Natural killer cell (primary cell): ENCODE data around the gene SLC39A7. TPM values are rescaled to one million over a fixed set of nuclear protein-coding genes. Genes with fewer than 3 reads are reported as not detected.
A peak's percentile ranks its signal among the peaks of the same experiment; 100 is the strongest.

Experiments
- ATAC-seq, 3 donors: fragments of 150-1000 bp in 2 of 3; fragments of 200-7000 bp in 1 of 3; cut with Tn5 transposase; 1 replicate in 1 of 3; 2 replicates in 2 of 3; pipeline ENCODE4 v1.10.0; 2021; ENCODE audit warnings: mild to moderate bottlenecking in 2 of 3, moderate library complexity in 2 of 3
- DNase-seq, 2 donors: peaks; one replicate each; pipeline versions ENCODE4 v3.0.0 to v3.0.0-alpha.2; 2013 to 2021; ENCODE audit warnings: mixed read lengths in 1 of 2
- H3K27ac ChIP-seq: one replicate; pipeline ENCODE4 v1.5.1; 2013; ENCODE audit warnings: mild to moderate bottlenecking, low read length
- H3K27me3 ChIP-seq: one replicate; pipeline ENCODE4 v1.6.1; 2013; ENCODE audit warnings: low read length; ENCODE audit not compliant: control insufficient read depth, insufficient read depth
- H3K36me3 ChIP-seq: one replicate; pipeline ENCODE4 v1.6.1; 2013; ENCODE audit warnings: low read length; ENCODE audit not compliant: control insufficient read depth, insufficient read depth
- H3K4me1 ChIP-seq: one replicate; pipeline ENCODE4 v1.6.1; 2013; ENCODE audit warnings: low read length; ENCODE audit not compliant: control insufficient read depth, insufficient read depth
- H3K4me3 ChIP-seq: one replicate; pipeline ENCODE4 v1.5.1; 2013; ENCODE audit warnings: low read length
- H3K9me3 ChIP-seq: one replicate; pipeline ENCODE4 v1.6.1; 2013; ENCODE audit warnings: low read length; ENCODE audit not compliant: control insufficient read depth, insufficient read depth
- H3K27ac Mint-ChIP-seq, 2 donors: one replicate each; pipeline ENCODE4 v1.8.0; 2022; ENCODE audit warnings: mild to moderate bottlenecking in 2 of 2, mixed read lengths in 2 of 2, moderate library complexity in 1 of 2
- H3K27me3 Mint-ChIP-seq, 2 donors: one replicate each; pipeline ENCODE4 v1.8.0; 2022; ENCODE audit warnings: low read depth in 2 of 2, mixed read lengths in 2 of 2
- H3K36me3 Mint-ChIP-seq: one replicate; pipeline ENCODE4 v1.8.0; 2022; ENCODE audit warnings: mixed read lengths
- H3K4me1 Mint-ChIP-seq, 2 donors: one replicate each; pipeline ENCODE4 v1.8.0; 2022; ENCODE audit warnings: mixed read lengths in 2 of 2
- H3K4me3 Mint-ChIP-seq: one replicate; pipeline ENCODE4 v1.8.0; 2022; ENCODE audit warnings: mild to moderate bottlenecking, moderate library complexity, mixed read lengths
- H3K9me3 Mint-ChIP-seq, 2 donors: one replicate each; pipeline ENCODE4 v1.8.0; 2022; ENCODE audit warnings: mixed read lengths in 2 of 2
- WGBS: methylation state at CpG from one replicate; pipeline ENCODE4 v1.1.7; 2013; ENCODE audit warnings: missing lambda C conversion rate; ENCODE audit not compliant: insufficient coverage; 5-methylcytosine and 5-hydroxymethylcytosine counted together
- intact Hi-C: fragments of 100-400 bp; cut with micrococcal nuclease; formaldehyde crosslinking; loops from one replicate; pipeline ENCODE4 v1.14.2; 2022
- total RNA-seq, 4 donors: library from RNA; stranded (reverse); fragments of 120-200 nt in 1 of 4; gene quantifications; one replicate each; pipeline versions ENCODE4 v1.2.3 to v1.2.4, GENCODE V29; 2013 to 2022
- TF ChIP-seq, protein P1 (sequence below): fragments of 200-600 bp; IDR thresholded peaks from one replicate; pipeline ENCODE4 v1.8.0; 2022; ENCODE audit warnings: antibody characterized with exemption

Gene SLC39A7
- total RNA-seq, 3 donors from 2014 or later (not counting 1 experiment from before 2014, with no cell fraction given): 38.9 to 45.7 (median 45.6) TPM

DNA sequence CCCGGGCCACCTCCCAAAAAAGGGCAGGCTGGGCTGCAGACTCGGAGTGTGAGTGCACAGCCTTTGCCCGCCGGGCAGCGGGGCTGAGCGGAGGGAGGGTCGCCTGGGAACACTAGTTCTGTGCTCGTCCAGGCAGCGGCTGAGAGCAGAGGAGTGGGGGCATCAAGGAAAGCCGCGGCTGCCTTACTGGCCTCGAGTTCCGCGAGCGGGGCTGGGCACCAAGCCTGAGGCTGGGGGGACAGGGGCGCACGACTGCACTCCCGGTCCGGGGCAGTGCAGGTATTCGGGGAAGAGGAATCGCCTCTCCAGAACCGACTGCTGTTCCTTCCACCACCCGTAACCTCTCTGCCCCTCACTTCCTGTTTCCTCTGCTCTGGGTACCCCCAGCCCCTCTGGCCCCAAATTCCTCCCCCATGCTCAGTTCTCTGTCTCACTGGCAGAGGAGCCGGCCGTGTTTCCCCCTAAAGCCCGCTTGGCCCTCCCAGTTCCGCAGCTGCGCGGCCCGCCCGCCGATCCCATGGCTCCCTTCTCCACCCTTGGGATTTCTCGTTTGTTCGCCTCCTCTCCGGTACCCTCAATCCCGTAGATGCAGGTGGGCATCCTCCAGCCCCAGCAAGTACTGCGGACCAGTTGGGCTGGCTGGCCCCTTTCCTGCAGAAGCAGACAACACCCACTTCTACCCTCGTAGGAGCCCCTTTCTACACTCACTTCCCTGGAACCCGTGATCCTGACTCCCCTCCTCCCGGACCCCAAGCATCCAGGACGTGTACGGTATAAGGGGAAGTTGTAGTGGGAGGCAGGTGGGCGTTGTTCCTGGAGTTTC is 12.7 kb downstream of the SLC39A7 start:
- WGBS: 1% methylated on average over 39 of the region's 43 CpGs
- Histone ChIP-seq H3K27ac (no peak overlapping the region), H3K27me3 (peaks cover 17% of the 10 kb centered on the region), H3K4me1 (peaks cover 16% of the 10 kb centered on the region), H3K9me3 (no peaks in the 10 kb centered on the region), H3K4me3 (no peak overlapping the region), H3K36me3 (no peaks in the 10 kb centered on the region)
- H3K4me1 Mint-ChIP-seq: peaks cover 24 to 39% of the 10 kb centered on the region in 2 donors
- peaks cover 32 to 41% of the 10 kb centered on the region in 2 donors for H3K27me3 Mint-ChIP-seq
- peak overlapping the region; percentile 58 for H3K4me3 Mint-ChIP-seq
- no peak overlapping the region for H3K27ac Mint-ChIP-seq
- DNase-seq (peak in 1 of 2 donors; percentile 42), ATAC-seq (peak in 2 of 3 donors; percentile 13 to 32)
- no peaks in the 10 kb centered on the region for H3K36me3 Mint-ChIP-seq
- TF ChIP-seq, protein P1, sequence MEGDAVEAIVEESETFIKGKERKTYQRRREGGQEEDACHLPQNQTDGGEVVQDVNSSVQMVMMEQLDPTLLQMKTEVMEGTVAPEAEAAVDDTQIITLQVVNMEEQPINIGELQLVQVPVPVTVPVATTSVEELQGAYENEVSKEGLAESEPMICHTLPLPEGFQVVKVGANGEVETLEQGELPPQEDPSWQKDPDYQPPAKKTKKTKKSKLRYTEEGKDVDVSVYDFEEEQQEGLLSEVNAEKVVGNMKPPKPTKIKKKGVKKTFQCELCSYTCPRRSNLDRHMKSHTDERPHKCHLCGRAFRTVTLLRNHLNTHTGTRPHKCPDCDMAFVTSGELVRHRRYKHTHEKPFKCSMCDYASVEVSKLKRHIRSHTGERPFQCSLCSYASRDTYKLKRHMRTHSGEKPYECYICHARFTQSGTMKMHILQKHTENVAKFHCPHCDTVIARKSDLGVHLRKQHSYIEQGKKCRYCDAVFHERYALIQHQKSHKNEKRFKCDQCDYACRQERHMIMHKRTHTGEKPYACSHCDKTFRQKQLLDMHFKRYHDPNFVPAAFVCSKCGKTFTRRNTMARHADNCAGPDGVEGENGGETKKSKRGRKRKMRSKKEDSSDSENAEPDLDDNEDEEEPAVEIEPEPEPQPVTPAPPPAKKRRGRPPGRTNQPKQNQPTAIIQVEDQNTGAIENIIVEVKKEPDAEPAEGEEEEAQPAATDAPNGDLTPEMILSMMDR: no peak
- no peaks in the 10 kb centered on the region for H3K9me3 Mint-ChIP-seq
- intact Hi-C loops: no loop called here

DNA sequence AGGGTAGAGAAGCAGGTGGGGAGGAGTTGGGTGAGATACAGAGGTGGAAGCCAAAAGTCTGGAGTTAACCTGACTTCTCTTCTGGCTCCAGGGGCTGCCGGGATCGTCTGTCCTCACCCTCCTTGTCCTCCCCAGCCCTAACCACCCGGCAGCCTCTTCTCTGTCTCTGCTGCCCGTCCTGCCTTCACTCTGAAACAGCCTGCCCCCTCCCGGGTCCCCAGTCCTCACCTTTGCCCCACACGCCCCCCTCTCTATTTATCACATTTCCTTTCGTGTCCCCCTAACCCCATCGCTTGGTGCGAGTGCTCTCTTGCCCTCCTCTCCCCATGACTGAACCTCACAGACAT is 13.3 kb downstream of the SLC39A7 start:
- 19% methylated on average over 9 of the region's 9 CpGs for WGBS
- no peaks in the 10 kb centered on the region for H3K36me3 ChIP-seq
- H3K27ac ChIP-seq: no peak overlapping the region
- intact Hi-C loops: no loop called here
- Mint-ChIP-seq H3K4me3 (peak overlapping the region; percentile 58), H3K36me3 (no peaks in the 10 kb centered on the region), H3K27ac (no peak overlapping the region), H3K9me3 (no peaks in the 10 kb centered on the region), H3K4me1 (peaks cover 20 to 34% of the 10 kb centered on the region in 2 donors), H3K27me3 (peaks cover 35 to 47% of the 10 kb centered on the region in 2 donors)
- DNase-seq: no peak
- no peak overlapping the region for H3K4me3 ChIP-seq
- TF ChIP-seq, protein P1: no peak
- H3K9me3 ChIP-seq: no peaks in the 10 kb centered on the region
- peak in 2 of 3 donors; percentile 15 to 24 for ATAC-seq
- H3K4me1 ChIP-seq: peaks cover 13% of the 10 kb centered on the region
- H3K27me3 ChIP-seq: peaks cover 17% of the 10 kb centered on the region

DNA sequence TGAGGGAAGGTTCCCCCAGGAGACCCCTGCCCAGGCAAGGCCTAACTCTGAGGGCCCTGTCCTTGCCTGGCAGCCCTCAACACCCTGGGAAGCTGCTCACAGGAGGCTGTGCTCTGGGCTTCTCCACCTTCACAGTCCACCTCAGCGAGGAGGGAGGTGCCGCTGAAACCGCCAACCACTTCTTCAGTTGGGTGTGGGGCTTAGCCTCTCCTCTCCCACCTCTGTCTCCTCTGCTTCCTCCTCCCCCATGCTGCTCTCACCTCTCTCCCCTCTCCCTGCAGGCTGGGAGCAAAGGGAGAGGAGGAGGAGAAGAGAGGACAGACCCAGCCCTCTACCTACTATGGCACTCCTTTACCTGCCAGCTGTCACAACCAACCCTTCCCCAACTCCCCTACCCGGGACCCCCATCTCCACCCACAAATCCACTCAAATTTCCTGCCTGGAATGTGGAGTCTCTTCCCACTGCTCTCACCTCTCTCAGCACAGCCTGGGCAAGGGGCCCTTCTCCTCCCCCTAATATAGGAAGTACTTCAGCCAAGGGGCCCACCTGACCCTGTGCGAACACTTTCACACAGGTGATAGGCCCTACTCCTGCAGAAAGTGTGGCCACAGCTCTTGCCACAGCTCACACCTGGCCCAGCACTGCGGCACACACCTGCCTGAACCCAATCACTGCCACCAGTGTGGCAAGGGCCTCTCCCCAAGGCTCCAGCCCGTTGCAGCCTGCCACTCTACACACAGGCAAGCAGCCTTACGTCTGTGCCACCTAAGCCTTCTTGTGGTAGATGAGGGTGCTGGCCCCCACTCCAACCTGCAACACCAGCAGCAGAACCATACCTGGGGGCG is 14.8 kb downstream of the SLC39A7 start:
- DNase-seq (no peak), ATAC-seq (no peak)
- no peak overlapping the region for H3K4me3 ChIP-seq
- H3K27me3 ChIP-seq: peaks cover 17% of the 10 kb centered on the region
- H3K4me1 ChIP-seq: peaks cover 13% of the 10 kb centered on the region
- 83% methylated on average over 9 of the region's 9 CpGs for WGBS
- intact Hi-C loops: no loop called here
- peaks cover 39 to 56% of the 10 kb centered on the region in 2 donors for H3K27me3 Mint-ChIP-seq
- no peaks in the 10 kb centered on the region for H3K36me3 Mint-ChIP-seq
- H3K4me3 Mint-ChIP-seq: no peak overlapping the region
- H3K27ac ChIP-seq: no peak overlapping the region
- no peaks in the 10 kb centered on the region for H3K9me3 ChIP-seq
- no peak overlapping the region for H3K27ac Mint-ChIP-seq
- no peaks in the 10 kb centered on the region for H3K9me3 Mint-ChIP-seq
- H3K36me3 ChIP-seq: no peaks in the 10 kb centered on the region
- H3K4me1 Mint-ChIP-seq: peaks cover 14 to 24% of the 10 kb centered on the region in 2 donors
- TF ChIP-seq, protein P1: no peak
